Fibroblast of mammary gland (primary cell): ENCODE data around the gene FBXW7.

ENCODE experiments used
- DNase-seq: peaks from one replicate; pipeline ENCODE4 v3.0.0-alpha.2; 2010; ENCODE audit warnings: low read depth
- H3K4me3 ChIP-seq: 2 replicates; pipeline ENCODE4 v1.5.1; 2011; ENCODE audit warnings: low read depth, mild to moderate bottlenecking, low read length, moderate library complexity; ENCODE audit not compliant: control insufficient read depth
- CTCF ChIP-seq: conservative IDR thresholded peaks from 2 replicates; pipeline ENCODE4 v1.5.1; 2011; ENCODE audit warnings: low read depth, low read length, inconsistent platforms; ENCODE audit not compliant: control insufficient read depth, insufficient read depth

Gene FBXW7

GRCh38 chr4:152339576-152339975, 196.3 kb downstream of the FBXW7 start:
- no peak for DNase-seq
- H3K4me3 ChIP-seq, result no peak overlapping the region
- TF ChIP-seq CTCF, result no peak

- no peak for DNase-seq
- no peak overlapping the region for H3K4me3 ChIP-seq
- no peak for TF ChIP-seq CTCF
Measured at GRCh38 chr4:152334931-152335330, 201.0 kb downstream of the FBXW7 start.

GRCh38 chr4:152331042-152331441, 204.8 kb downstream of the FBXW7 start:
- no peak for TF ChIP-seq CTCF
- no peak overlapping the region for H3K4me3 ChIP-seq
- no peak for DNase-seq

- no peak for DNase-seq
Measured at GRCh38 chr4:152328582-152328981, 207.3 kb downstream of the FBXW7 start.

GRCh38 chr4:152327606-152328453, 208.1 kb downstream of the FBXW7 start:
- no peak for TF ChIP-seq CTCF
- no peak for DNase-seq
- H3K4me3 ChIP-seq, result no peak overlapping the region

More at GRCh38 chr4:152328582-152328981, 207.3 kb downstream of the FBXW7 start:
- no peak for TF ChIP-seq CTCF
- no peak overlapping the region for H3K4me3 ChIP-seq

- no peak overlapping the region for H3K4me3 ChIP-seq
- no peak for TF ChIP-seq CTCF
- no peak for DNase-seq
Measured at GRCh38 chr4:152325831-152326230, 210.1 kb downstream of the FBXW7 start.

GRCh38 chr4:152323221-152323620, 212.7 kb downstream of the FBXW7 start:
- H3K4me3 ChIP-seq, result no peak overlapping the region
- no peak for TF ChIP-seq CTCF
- no peak for DNase-seq
